Measurements from ENCODE around the gene ADD3. TPM values are rescaled to one million over a fixed set of nuclear protein-coding genes. Genes with fewer than 3 reads are reported as not detected.

The ADD3 gene
- total and polyA plus RNA-seq, 2 donors (not counting 3 experiments of a cell fraction or from before 2014, with no cell fraction given), result 14.9 to 55.2 TPM

- no peak overlapping the region for H3K9ac ChIP-seq (replicated peaks; ENCODE audit: extremely low read depth, insufficient read depth, low read length)
- POLR2A ChIA-PET, result interaction anchor here (0.6 to 0.7 kb wide), 3 partner anchors 75 to 142 kb away, joined by 3 to 6 read pairs (median 4); no protein-coding TSS in a partner anchor
- no peak overlapping the region for H3K4me3 ChIP-seq (replicated peaks in 1 of 3; ENCODE audit: insufficient read depth in 1 of 3, low read depth in 1 of 3, low read length in 3 of 3)
- H3K36me3 ChIP-seq (ENCODE audit: control insufficient read depth in 2 of 2, extremely low read depth in 1 of 2, insufficient read depth in 2 of 2, low read length in 2 of 2), result no peaks in the 10 kb centered on the region
- peaks cover 14% of the 10 kb centered on the region for H3K4me1 ChIP-seq (ENCODE audit: control insufficient read depth, extremely low read depth, insufficient read depth, low read length)
- H3K27ac ChIP-seq (ENCODE audit: insufficient read depth, low read depth, low read length), result no peak overlapping the region
- H3K27me3 ChIP-seq (ENCODE audit: control insufficient read depth in 2 of 2, insufficient read depth in 2 of 2, low read length in 2 of 2), result peaks cover 11 to 25% of the 10 kb centered on the region in 2 experiments
- no peaks in the 10 kb centered on the region for H4K20me1 ChIP-seq (replicated peaks; ENCODE audit: control insufficient read depth, extremely low read depth, insufficient read depth, low read length)
- peak overlapping the region; percentile 37 for H3K4me2 ChIP-seq (ENCODE audit: insufficient read depth, low read length)
- DNase-seq (ENCODE audit: low read depth, low spot score) (peak; percentile 62), FAIRE-seq (peak; percentile 82)
- H2AFZ ChIP-seq (ENCODE audit: low read depth, low read length), result no peak overlapping the region
- CTCF ChIA-PET, result interaction anchor here (0.6 to 3.1 kb wide), 18 partner anchors 10 to 1995 kb away, joined by 3 to 25 read pairs (median 4); partner anchors contain the start of gene MXI1
- no TSS peak for BruUV-seq (replicated peaks)
- H3K79me2 ChIP-seq (ENCODE audit: control insufficient read depth, insufficient read depth, low read length), result no peaks in the 10 kb centered on the region
- H3K9me3 ChIP-seq (replicated peaks; ENCODE audit: control insufficient read depth, insufficient read depth, low read length), result no peaks in the 10 kb centered on the region
- dilution Hi-C loops (cut with MboI; ENCODE audit: extremely low pct_ligation_motif_present, low sequenced_read_pairs) (loop anchor here (25.0 kb wide), 1 partner anchor 146 kb away; no protein-coding TSS in a partner anchor), intact Hi-C loops (cut with micrococcal nuclease) (loop anchor here (1.0 kb wide), 1 partner anchor 70 kb away; no protein-coding TSS in a partner anchor)
- H3K9me1 ChIP-seq (replicated peaks; ENCODE audit: control insufficient read depth, extremely low read depth, insufficient read depth, low read length), result no peaks in the 10 kb centered on the region
- TF ChIP-seq FOS (IDR thresholded peaks at IDR 0.05; ENCODE audit: borderline replicate concordance, insufficient read depth, low read length) (peak; percentile 57), POLR2AphosphoS5 (IDR thresholded peaks at IDR 0.05; ENCODE audit: insufficient read depth, low read depth, low read length) (peak; percentile 41), JUN (IDR thresholded peaks at IDR 0.05; ENCODE audit: borderline replicate concordance, insufficient read depth, insufficient read length, low read depth) (no peak)
Measured at GRCh38 chr10:110141185-110141584, 133.4 kb downstream of the ADD3 start.

DNA sequence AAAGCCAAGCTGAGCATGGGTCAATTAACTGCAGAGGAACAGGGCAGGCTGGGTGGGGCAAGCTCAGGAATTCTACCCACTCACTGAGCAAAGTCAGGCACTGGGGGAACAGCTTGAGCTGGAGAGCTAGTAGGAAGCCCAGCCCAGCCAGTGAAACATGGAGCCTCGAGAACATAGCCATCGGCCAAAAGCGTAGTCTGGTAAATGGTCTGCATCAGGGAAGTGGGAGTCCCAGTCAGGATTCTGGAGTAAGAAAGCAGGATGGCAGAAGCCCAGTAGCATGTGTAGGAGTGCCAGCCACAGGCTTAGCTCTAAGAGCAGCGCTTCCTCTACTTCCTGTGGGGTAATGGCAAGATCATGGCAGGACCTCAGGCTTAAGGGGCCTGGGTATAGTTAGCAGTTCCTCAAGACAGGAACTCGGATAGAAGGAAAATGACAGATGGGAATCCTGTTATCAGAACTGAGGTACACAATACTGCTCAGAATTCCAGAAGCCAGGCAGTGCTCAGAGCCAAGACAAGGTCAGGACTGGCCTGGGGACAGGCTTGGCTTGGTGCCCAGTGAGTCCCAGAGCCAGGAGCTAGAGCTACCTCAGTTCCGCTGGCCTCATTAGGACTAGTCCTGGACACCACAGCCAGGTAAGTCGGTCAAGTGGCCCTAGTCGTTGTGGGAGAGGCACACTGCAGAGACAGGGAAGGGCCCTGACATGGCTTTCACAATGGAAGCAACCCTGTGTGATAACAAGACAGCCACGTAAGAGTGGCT, 134.3 kb downstream of the ADD3 start:
- no peaks in the 10 kb centered on the region for H4K20me1 ChIP-seq (replicated peaks; ENCODE audit: control insufficient read depth, extremely low read depth, insufficient read depth, low read length)
- TF ChIP-seq JUN (IDR thresholded peaks at IDR 0.05; ENCODE audit: borderline replicate concordance, insufficient read depth, insufficient read length, low read depth), result no peak
- no peak for TF ChIP-seq GATA2 (IDR thresholded peaks at IDR 0.05; ENCODE audit: insufficient read depth, insufficient read length, low read depth, low read length)
- no peak for TF ChIP-seq POLR2A (IDR thresholded peaks at IDR 0.05; ENCODE audit: low read depth, low read length)
- TF ChIP-seq, protein P1, sequence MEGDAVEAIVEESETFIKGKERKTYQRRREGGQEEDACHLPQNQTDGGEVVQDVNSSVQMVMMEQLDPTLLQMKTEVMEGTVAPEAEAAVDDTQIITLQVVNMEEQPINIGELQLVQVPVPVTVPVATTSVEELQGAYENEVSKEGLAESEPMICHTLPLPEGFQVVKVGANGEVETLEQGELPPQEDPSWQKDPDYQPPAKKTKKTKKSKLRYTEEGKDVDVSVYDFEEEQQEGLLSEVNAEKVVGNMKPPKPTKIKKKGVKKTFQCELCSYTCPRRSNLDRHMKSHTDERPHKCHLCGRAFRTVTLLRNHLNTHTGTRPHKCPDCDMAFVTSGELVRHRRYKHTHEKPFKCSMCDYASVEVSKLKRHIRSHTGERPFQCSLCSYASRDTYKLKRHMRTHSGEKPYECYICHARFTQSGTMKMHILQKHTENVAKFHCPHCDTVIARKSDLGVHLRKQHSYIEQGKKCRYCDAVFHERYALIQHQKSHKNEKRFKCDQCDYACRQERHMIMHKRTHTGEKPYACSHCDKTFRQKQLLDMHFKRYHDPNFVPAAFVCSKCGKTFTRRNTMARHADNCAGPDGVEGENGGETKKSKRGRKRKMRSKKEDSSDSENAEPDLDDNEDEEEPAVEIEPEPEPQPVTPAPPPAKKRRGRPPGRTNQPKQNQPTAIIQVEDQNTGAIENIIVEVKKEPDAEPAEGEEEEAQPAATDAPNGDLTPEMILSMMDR (IDR thresholded peaks at IDR 0.05; ENCODE audit: extremely low read depth in 1 of 2, insufficient read depth in 1 of 2, low read depth in 1 of 2, low read length in 2 of 2), result no peak
- TF ChIP-seq POLR2AphosphoS5 (IDR thresholded peaks at IDR 0.05; ENCODE audit: insufficient read depth, low read depth, low read length), result no peak
- no peak overlapping the region for H3K27ac ChIP-seq (ENCODE audit: insufficient read depth, low read depth, low read length)
- H3K4me1 ChIP-seq (ENCODE audit: control insufficient read depth, extremely low read depth, insufficient read depth, low read length), result peaks cover 14% of the 10 kb centered on the region
- DNase-seq (ENCODE audit: low read depth, low spot score) (no peak), FAIRE-seq (no peak)
- no peak overlapping the region for H3K4me3 ChIP-seq (replicated peaks in 1 of 3; ENCODE audit: insufficient read depth in 1 of 3, low read depth in 1 of 3, low read length in 3 of 3)
- H3K9me3 ChIP-seq (replicated peaks; ENCODE audit: control insufficient read depth, insufficient read depth, low read length), result no peaks in the 10 kb centered on the region
- CTCF ChIA-PET, result interaction anchor here (1.1 to 3.1 kb wide), 9 partner anchors 34 to 1995 kb away, joined by 4 to 25 read pairs (median 5); no protein-coding TSS in a partner anchor
- H3K79me2 ChIP-seq (ENCODE audit: control insufficient read depth, insufficient read depth, low read length), result no peaks in the 10 kb centered on the region
- no peak overlapping the region for H3K4me2 ChIP-seq (ENCODE audit: insufficient read depth, low read length)
- dilution Hi-C loops (cut with MboI; ENCODE audit: extremely low pct_ligation_motif_present, low sequenced_read_pairs) (loop anchor here (25.0 kb wide), 1 partner anchor 145 kb away; no protein-coding TSS in a partner anchor), intact Hi-C loops (cut with micrococcal nuclease) (loop anchor here (1.0 kb wide), 1 partner anchor 69 kb away; no protein-coding TSS in a partner anchor)
- no peak overlapping the region for H2AFZ ChIP-seq (ENCODE audit: low read depth, low read length)
- peaks cover 11 to 28% of the 10 kb centered on the region in 2 experiments for H3K27me3 ChIP-seq (ENCODE audit: control insufficient read depth in 2 of 2, insufficient read depth in 2 of 2, low read length in 2 of 2)
- POLR2A ChIA-PET, result no interaction called here
- no peaks in the 10 kb centered on the region for H3K9me1 ChIP-seq (replicated peaks; ENCODE audit: control insufficient read depth, extremely low read depth, insufficient read depth, low read length)
- no peak overlapping the region for H3K9ac ChIP-seq (replicated peaks; ENCODE audit: extremely low read depth, insufficient read depth, low read length)
- BruUV-seq (replicated peaks), result no TSS peak
- no peaks in the 10 kb centered on the region for H3K36me3 ChIP-seq (ENCODE audit: control insufficient read depth in 2 of 2, extremely low read depth in 1 of 2, insufficient read depth in 2 of 2, low read length in 2 of 2)
